Measurements from ENCODE around the gene MORN5. TPM values are rescaled to one million over a fixed set of nuclear protein-coding genes. Genes with fewer than 3 reads are reported as not detected.

MORN5 gene
- total RNA-seq, 2 experiments from 2014 or later = not detected

- DNase-seq = no peak
- Mint-ChIP-seq H3K9me3 (peaks cover 3% of the 10 kb centered on the region), H3K4me1 (ENCODE audit: low read depth) (no peaks in the 10 kb centered on the region), H3K27me3 (ENCODE audit: low read depth) (peaks cover 2% of the 10 kb centered on the region), H3K27ac (no peak overlapping the region), H3K36me3 (ENCODE audit: low read depth) (no peaks in the 10 kb centered on the region), H3K4me3 (no peak overlapping the region)
- intact Hi-C loops (cut with micrococcal nuclease) = no loop called here
- CTCF ChIA-PET = interaction anchor here (0.9 to 5.0 kb wide), 2 partner anchors 21 to 232 kb away, joined by 4 to 29 read pairs; no protein-coding TSS in a partner anchor
Measured at GRCh38 chr9:122119166-122119521, 40.6 kb upstream of the MORN5 start.

DNA sequence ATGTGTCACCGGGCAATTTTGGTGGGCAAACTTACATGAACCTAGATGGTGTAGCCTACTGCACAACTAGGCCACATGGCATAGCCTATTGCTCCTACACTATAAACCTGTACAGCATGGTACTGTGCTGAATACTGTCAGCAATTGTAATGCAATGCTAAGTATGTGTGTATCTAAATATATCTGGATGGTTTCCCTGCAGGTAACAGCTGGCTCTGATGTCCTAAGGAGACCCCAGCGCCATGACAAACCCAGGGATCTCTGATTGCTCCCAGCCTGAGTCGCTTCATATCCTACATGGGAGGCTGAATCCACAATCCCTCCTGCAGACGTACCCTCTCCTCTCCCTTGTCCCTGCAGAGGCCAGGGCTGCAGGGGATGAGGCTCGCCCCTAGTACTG, 40.0 kb upstream of the MORN5 start:
- CTCF ChIA-PET = interaction anchor here (0.8 kb wide), 1 partner anchor 20 kb away, joined by 8 read pairs; no protein-coding TSS in a partner anchor
- DNase-seq = no peak
- intact Hi-C loops (cut with micrococcal nuclease) = loop anchor here (10.0 kb wide), 3 partner anchors 75 to 1225 kb away; no protein-coding TSS in a partner anchor
- H3K4me3 Mint-ChIP-seq = no peak overlapping the region
- no peaks in the 10 kb centered on the region for H3K4me1 Mint-ChIP-seq (ENCODE audit: low read depth)
- peaks cover 3% of the 10 kb centered on the region for H3K9me3 Mint-ChIP-seq
- peaks cover 4% of the 10 kb centered on the region for H3K27me3 Mint-ChIP-seq (ENCODE audit: low read depth)
- no peaks in the 10 kb centered on the region for H3K36me3 Mint-ChIP-seq (ENCODE audit: low read depth)
- H3K27ac Mint-ChIP-seq = no peak overlapping the region

DNA sequence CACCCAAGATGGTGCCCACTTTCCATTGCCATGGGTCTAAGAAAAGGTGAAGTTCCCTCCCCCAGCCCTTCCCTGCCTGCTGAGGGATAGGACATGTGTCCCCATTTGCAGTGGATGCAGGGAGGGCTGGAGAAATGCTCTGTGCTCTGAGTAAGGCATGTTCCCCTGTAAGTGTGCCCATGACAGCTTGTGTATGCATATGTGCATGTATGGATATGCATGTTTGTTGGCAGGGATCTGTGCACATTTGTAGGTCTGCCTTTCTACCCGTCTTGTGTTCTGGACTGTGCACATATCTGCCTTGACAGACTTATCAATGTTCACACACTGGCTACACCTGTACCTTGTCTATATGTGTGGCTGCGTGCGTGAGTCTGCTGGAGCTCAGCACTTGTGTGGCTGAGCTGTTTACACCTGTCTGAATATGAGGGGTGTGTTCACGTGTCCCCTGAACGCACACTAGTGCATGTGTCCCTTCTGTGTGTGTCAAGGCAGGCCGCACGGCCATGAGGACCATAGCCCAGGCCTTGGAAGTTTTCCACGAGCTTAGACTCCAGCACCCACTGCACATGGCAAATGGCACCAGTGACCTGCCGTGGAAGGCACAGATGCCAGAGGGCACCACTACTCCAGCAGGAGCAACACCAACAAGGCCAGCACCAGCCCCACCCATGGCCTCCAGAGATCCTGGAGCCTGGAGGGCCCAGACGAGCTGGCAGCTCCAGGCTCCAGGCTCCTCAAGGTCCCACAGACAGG, 39.2 kb upstream of the MORN5 start:
- Mint-ChIP-seq H3K4me3 (no peak overlapping the region), H3K27ac (no peak overlapping the region)
- intact Hi-C loops (cut with micrococcal nuclease) = loop anchor here (10.0 kb wide), 3 partner anchors 74 to 1224 kb away; no protein-coding TSS in a partner anchor

DNA sequence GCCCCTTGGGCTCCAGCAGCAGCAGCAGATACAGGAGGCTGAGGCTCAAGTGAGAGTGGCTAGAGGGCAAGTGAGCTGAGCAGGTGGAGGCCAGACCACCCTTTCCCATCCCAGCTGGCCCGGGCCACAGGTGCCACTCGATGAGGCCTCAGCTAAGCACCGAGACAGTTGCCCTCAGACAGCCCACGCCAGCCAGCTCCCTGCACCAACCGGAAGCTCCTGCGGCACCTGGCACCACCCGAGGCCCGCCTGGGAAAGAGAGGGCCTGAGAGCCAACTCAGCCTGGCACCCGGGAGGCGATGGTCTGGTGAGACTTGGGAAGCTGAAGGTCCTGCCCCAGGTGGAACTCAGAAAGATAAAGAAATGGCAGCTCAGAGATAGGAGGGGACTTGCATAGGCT, 38.3 kb upstream of the MORN5 start:
- H3K36me3 Mint-ChIP-seq (ENCODE audit: low read depth) = no peaks in the 10 kb centered on the region
- H3K27me3 Mint-ChIP-seq (ENCODE audit: low read depth) = peaks cover 18% of the 10 kb centered on the region
- peaks cover 8% of the 10 kb centered on the region for H3K4me1 Mint-ChIP-seq (ENCODE audit: low read depth)
- CTCF ChIA-PET = interaction anchor here (0.6 to 5.7 kb wide), 6 partner anchors 13 to 229 kb away, joined by 3 to 188 read pairs (median 16); no protein-coding TSS in a partner anchor
- DNase-seq = no peak
- intact Hi-C loops (cut with micrococcal nuclease) = loop anchor here (10.0 kb wide), 3 partner anchors 73 to 1223 kb away; no protein-coding TSS in a partner anchor
- H3K27ac Mint-ChIP-seq = no peak overlapping the region
- H3K4me3 Mint-ChIP-seq = no peak overlapping the region
- H3K9me3 Mint-ChIP-seq = peaks cover 3% of the 10 kb centered on the region

More for the DNA sequence above, 39.2 kb upstream of the MORN5 start:
- peaks cover 3% of the 10 kb centered on the region for H3K9me3 Mint-ChIP-seq
- peaks cover 10% of the 10 kb centered on the region for H3K27me3 Mint-ChIP-seq (ENCODE audit: low read depth)
- H3K4me1 Mint-ChIP-seq (ENCODE audit: low read depth) = peaks cover 2% of the 10 kb centered on the region
- no peak for DNase-seq
- no peaks in the 10 kb centered on the region for H3K36me3 Mint-ChIP-seq (ENCODE audit: low read depth)
- CTCF ChIA-PET = interaction anchor here (0.7 to 5.7 kb wide), 4 partner anchors 21 to 230 kb away, joined by 3 to 188 read pairs (median 6); no protein-coding TSS in a partner anchor

DNA sequence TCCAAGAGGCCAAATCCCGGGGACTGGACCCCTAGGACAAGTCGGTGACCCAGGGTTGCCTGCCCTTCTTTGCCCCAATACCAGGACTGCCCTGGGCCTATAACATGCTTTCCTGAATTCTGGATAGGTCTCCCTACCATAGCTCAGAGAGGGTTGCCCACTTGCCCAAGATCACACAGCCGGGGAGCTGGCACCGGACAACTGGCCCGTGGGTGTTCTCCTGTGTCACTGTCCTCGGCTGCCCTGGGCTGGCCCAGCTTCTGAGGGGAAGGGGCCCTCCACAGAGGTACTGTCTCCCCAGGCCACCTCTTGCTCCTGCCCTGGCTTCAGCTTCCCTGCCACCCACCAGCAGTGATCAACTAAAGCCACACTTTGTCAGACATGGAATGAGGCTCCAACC, 37.8 kb upstream of the MORN5 start:
- Mint-ChIP-seq H3K36me3 (ENCODE audit: low read depth) (no peaks in the 10 kb centered on the region), H3K9me3 (peaks cover 3% of the 10 kb centered on the region), H3K4me1 (ENCODE audit: low read depth) (peaks cover 11% of the 10 kb centered on the region), H3K4me3 (no peak overlapping the region), H3K27me3 (ENCODE audit: low read depth) (peaks cover 22% of the 10 kb centered on the region), H3K27ac (no peak overlapping the region)
- intact Hi-C loops (cut with micrococcal nuclease) = loop anchor here (10.0 kb wide), 3 partner anchors 73 to 1223 kb away; no protein-coding TSS in a partner anchor
- no peak for DNase-seq
- CTCF ChIA-PET = interaction anchor here (1.0 to 8.6 kb wide), 10 partner anchors 12 to 235 kb away, joined by 3 to 188 read pairs (median 13); partner anchors contain the start of genes MRRF and RBM18

DNA sequence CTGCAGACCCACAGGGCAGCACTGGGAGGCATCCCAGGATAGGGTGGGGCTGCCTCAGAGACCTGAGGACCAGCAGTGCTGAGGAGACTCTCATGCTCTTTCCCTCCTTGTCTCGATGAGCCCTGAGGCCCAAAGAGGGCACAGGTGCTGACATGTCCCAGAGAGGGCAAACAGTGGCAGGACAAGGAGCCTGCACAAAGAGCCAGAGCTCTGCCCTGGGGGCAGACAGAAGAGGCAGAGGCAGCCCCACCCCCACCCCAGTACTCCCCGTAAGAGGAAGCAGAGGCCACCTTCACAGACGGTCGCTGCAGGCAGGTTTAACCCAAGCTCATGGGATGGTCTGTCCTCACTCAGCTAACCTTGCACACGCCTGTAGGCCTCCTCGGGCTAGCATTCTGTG, 37.2 kb upstream of the MORN5 start:
- CTCF ChIA-PET = interaction anchor here (1.0 to 8.6 kb wide), 12 partner anchors 12 to 234 kb away, joined by 3 to 188 read pairs (median 8); partner anchors contain the start of genes MORN5, MRRF, NDUFA8 and RBM18
- intact Hi-C loops (cut with micrococcal nuclease) = loop anchor here (10.0 kb wide), 3 partner anchors 72 to 1222 kb away; no protein-coding TSS in a partner anchor
- H3K4me1 Mint-ChIP-seq (ENCODE audit: low read depth) = peaks cover 11% of the 10 kb centered on the region
- no peaks in the 10 kb centered on the region for H3K9me3 Mint-ChIP-seq
- H3K36me3 Mint-ChIP-seq (ENCODE audit: low read depth) = no peaks in the 10 kb centered on the region
- no peak for DNase-seq
- H3K4me3 Mint-ChIP-seq = no peak overlapping the region
- no peak overlapping the region for H3K27ac Mint-ChIP-seq
- H3K27me3 Mint-ChIP-seq (ENCODE audit: low read depth) = peaks cover 22% of the 10 kb centered on the region

DNA sequence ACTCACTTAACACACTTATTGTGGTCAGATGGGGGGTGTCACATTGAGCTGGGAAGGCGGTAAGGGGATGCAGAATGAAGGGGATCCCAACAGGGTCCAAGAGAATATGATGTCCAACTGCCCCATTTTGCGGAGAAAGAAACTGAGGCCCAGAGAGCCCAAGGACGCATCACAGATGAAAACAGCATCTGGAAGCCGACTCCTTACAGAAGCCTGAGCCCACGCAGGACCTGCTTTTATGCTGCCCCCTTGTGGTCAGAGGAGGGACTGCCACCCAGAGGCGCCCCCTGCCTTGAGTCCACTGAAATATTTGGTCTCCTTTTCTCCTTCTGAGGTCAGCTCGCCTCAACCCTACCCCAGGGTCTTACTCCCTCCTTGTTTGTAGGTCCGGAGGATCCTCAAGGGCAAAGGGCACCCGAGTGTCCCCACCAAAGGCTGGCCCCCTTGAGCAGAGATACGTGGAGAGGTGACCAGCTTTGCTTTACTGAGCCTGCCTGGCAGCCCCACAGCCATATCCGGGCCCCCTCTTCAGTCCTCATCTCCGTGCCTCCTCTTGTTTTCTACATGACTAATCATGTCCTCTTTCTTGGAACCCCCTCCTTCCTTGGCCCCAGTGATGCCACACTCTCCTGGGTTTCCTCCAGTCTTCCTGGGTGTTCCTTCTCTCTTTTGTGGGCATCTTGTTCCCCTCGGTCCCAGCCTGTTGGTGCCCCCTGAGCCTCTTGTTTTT, 36.6 kb upstream of the MORN5 start:
- Mint-ChIP-seq H3K36me3 (ENCODE audit: low read depth) (no peaks in the 10 kb centered on the region), H3K4me1 (ENCODE audit: low read depth) (peaks cover 11% of the 10 kb centered on the region), H3K4me3 (no peak overlapping the region), H3K27me3 (ENCODE audit: low read depth) (peaks cover 22% of the 10 kb centered on the region), H3K9me3 (no peaks in the 10 kb centered on the region), H3K27ac (no peak overlapping the region)
- CTCF ChIA-PET = interaction anchor here (0.6 to 8.6 kb wide), 17 partner anchors 10 to 239 kb away, joined by 3 to 188 read pairs (median 7); partner anchors contain the start of genes MORN5, MRRF, NDUFA8 and RBM18
- intact Hi-C loops (cut with micrococcal nuclease) = loop anchor here (1.0 to 10.0 kb wide), 5 partner anchors 24 to 1222 kb away; no protein-coding TSS in a partner anchor
- DNase-seq = peak; percentile 83

DNA sequence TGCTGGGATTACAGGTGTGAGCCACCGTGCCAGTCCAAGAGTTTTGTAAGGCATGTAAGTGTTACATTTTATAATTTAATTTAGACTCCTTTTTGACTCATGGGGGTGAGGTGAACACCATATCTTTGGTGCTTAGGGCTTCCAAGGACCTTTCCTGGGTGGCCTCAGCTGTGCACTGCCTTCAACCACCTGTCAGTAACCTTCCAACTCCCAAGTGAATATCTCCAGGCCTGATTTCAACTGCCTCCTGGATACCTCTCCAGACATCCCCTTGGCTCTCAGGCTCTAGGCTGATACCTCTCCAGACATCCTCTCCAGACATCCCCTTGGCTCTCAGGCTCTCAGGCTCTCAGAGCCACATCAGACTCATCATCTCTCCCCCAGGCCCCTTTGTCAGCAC, 35.7 kb upstream of the MORN5 start:
- Mint-ChIP-seq H3K36me3 (ENCODE audit: low read depth) (no peaks in the 10 kb centered on the region), H3K9me3 (no peaks in the 10 kb centered on the region), H3K27me3 (ENCODE audit: low read depth) (peaks cover 22% of the 10 kb centered on the region), H3K27ac (no peak overlapping the region), H3K4me1 (ENCODE audit: low read depth) (peaks cover 11% of the 10 kb centered on the region), H3K4me3 (no peak overlapping the region)
- intact Hi-C loops (cut with micrococcal nuclease) = loop anchor here (10.0 kb wide), 3 partner anchors 71 to 1221 kb away; no protein-coding TSS in a partner anchor
- DNase-seq = no peak
- CTCF ChIA-PET = interaction anchor here (0.6 to 8.6 kb wide), 31 partner anchors 10 to 693 kb away, joined by 3 to 188 read pairs (median 5); partner anchors contain the start of genes MORN5 and NDUFA8

- H3K9me3 Mint-ChIP-seq = no peaks in the 10 kb centered on the region
- intact Hi-C loops (cut with micrococcal nuclease) = loop anchor here (10.0 kb wide), 3 partner anchors 70 to 1220 kb away; no protein-coding TSS in a partner anchor
- CTCF ChIA-PET = interaction anchor here (0.6 to 8.6 kb wide), 40 partner anchors 8 to 1647 kb away, joined by 3 to 188 read pairs (median 4); partner anchors contain the start of genes MORN5 and NDUFA8
- peaks cover 11% of the 10 kb centered on the region for H3K4me1 Mint-ChIP-seq (ENCODE audit: low read depth)
- no peaks in the 10 kb centered on the region for H3K36me3 Mint-ChIP-seq (ENCODE audit: low read depth)
- H3K27ac Mint-ChIP-seq = no peak overlapping the region
- peaks cover 22% of the 10 kb centered on the region for H3K27me3 Mint-ChIP-seq (ENCODE audit: low read depth)
- no peak overlapping the region for H3K4me3 Mint-ChIP-seq
- DNase-seq = no peak
Measured at GRCh38 chr9:122124528-122124927, 35.2 kb upstream of the MORN5 start.

DNA sequence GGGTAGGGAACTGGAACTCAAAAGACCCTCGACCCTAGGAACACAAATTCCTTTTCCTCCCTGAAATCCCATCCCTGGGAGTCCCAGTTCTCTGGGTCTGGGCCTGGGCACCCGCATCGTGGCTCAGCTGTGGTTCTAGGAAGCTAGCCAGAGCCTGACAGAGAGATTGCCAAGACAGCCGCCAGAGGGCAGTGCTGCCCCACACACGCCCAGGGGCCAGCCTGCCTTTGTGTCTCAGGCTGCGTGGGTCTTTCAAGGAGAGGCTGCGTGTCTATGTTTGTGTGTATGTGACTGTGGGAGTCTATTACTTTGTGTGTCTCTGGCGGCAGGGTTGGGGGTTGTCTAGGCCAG, 34.6 kb upstream of the MORN5 start:
- intact Hi-C loops (cut with micrococcal nuclease) = loop anchor here (1.0 to 10.0 kb wide), 7 partner anchors 70 to 1220 kb away; no protein-coding TSS in a partner anchor
- peaks cover 11% of the 10 kb centered on the region for H3K4me1 Mint-ChIP-seq (ENCODE audit: low read depth)
- no peak overlapping the region for H3K27ac Mint-ChIP-seq
- CTCF ChIA-PET = interaction anchor here (0.6 to 8.6 kb wide), 39 partner anchors 9 to 1646 kb away, joined by 3 to 188 read pairs (median 4); partner anchors contain the start of genes MORN5 and NDUFA8
- H3K36me3 Mint-ChIP-seq (ENCODE audit: low read depth) = no peaks in the 10 kb centered on the region
- H3K4me3 Mint-ChIP-seq = no peak overlapping the region
- H3K27me3 Mint-ChIP-seq (ENCODE audit: low read depth) = peaks cover 22% of the 10 kb centered on the region
- H3K9me3 Mint-ChIP-seq = no peaks in the 10 kb centered on the region
- peak; percentile 84 for DNase-seq

- no peak for DNase-seq
- Mint-ChIP-seq H3K27me3 (ENCODE audit: low read depth) (peaks cover 24% of the 10 kb centered on the region), H3K27ac (no peak overlapping the region), H3K36me3 (ENCODE audit: low read depth) (no peaks in the 10 kb centered on the region), H3K4me1 (ENCODE audit: low read depth) (peaks cover 11% of the 10 kb centered on the region), H3K9me3 (no peaks in the 10 kb centered on the region), H3K4me3 (no peak overlapping the region)
- intact Hi-C loops (cut with micrococcal nuclease) = loop anchor here (1.0 to 10.0 kb wide), 8 partner anchors 69 to 1219 kb away; partner anchors contain the start of genes MRRF and RBM18
- CTCF ChIA-PET = interaction anchor here (0.8 to 8.6 kb wide), 26 partner anchors 9 to 690 kb away, joined by 3 to 188 read pairs (median 5); partner anchors contain the start of genes MORN5 and NDUFA8
Measured at GRCh38 chr9:122125509-122126330, 34.0 kb upstream of the MORN5 start.
